GM21576 (cell line): Measurements from ENCODE around the gene CTSF.
"Not testable (repeated sequence)": the region's sequence is repeated elsewhere in the genome, so short reads cannot be mapped to it uniquely, and the experiment has no call there.

Experiments
- ATAC-seq: cut with Tn5 transposase; IDR thresholded peaks from one replicate; pipeline ENCODE4 v1.9.1; 2021; ENCODE audit warnings: mild to moderate bottlenecking, moderate library complexity; ENCODE audit not compliant: unreplicated experiment

Gene CTSF

DNA sequence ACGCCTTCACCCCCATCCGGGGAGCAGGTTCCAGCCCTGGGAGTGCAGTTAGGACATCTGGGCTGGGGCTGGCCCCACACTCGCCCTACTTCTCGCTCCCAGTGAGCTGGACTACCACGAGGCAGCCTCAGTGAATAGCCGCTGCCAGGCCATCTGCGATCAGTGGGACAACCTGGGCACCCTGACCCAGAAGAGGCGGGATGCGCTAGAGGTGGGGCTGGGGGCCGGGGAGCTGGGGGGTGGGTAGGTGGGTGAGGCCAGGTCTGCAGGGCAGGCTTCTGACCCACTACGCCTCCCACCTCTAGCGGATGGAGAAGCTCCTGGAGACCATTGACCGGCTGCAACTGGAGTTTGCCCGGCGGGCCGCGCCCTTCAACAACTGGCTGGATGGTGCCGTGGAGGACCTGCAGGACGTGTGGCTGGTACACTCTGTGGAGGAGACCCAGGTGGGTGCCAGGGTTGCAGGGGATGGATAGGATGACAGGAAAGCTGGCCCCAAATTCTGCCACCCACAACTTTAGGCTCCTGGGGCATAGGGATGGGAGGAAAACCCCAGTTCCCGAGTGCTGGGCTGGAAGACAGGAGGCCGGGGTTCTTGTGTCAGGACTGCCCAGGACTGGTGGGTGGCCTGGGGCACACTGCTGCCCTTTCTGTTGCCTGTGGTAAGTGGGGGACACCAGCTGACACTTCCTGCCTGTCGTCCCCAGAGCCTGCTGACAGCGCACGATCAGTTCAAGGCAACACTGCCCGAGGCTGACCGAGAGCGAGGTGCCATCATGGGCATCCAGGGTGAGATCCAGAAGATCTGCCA is 8.3 kb downstream of the CTSF start:
- ATAC-seq = no peak

DNA sequence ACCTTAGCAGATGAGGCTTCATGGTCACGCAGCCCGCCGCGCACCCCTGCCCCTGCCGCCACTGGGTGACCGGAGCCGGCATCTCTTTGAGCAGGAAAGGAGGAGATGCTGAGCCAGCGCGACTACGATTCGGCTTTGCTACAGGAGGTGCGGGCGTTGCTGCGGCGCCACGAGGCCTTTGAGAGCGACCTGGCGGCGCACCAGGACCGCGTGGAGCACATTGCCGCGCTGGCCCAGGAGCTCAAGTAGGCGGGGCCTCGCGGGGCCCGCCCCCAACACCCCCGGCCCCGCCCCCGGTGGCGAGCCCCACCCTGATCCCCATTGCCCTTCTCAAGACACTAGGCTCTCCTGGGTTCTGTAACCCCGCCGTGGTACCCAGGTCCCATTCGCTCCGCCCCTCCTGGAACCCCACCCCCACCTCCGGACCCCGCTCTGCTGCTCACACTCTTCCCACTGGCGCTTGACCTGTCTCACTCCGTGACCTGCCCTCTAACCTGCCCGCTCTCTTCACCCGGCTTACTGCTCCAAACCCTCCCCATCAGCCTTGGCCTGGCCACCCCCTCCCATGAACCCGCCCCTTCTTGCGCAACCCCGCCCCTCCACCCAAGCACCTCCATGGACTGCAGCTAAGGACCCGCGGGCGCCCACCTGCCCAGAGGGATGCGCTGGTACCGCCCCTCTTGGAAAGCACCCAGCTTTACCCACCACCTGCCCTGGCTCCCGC is 9.1 kb downstream of the CTSF start:
- ATAC-seq = no peak

DNA sequence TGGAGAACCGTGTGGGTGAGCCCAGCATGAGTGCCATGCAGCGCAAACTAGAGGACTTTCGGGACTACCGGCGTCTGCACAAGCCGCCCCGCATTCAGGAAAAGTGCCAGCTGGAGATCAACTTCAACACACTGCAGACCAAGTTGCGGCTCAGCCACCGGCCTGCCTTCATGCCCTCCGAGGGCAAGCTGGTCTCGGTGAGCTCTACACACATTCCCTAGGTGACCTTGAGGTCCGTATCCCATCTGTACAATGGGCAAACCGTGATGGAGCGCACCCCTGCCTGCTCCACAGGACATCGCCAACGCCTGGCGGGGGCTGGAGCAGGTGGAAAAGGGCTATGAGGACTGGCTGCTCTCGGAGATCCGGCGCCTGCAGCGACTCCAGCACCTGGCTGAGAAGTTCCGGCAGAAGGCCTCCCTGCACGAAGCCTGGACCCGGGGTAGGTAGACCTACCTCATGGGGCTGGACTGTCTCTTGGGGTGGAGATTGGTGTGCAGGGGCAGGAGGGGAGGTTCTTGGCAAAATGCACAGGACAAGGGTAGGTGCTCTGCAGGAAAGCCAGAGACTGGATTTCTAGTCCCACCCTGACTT is 10.6 kb downstream of the CTSF start:
- ATAC-seq = no peak

DNA sequence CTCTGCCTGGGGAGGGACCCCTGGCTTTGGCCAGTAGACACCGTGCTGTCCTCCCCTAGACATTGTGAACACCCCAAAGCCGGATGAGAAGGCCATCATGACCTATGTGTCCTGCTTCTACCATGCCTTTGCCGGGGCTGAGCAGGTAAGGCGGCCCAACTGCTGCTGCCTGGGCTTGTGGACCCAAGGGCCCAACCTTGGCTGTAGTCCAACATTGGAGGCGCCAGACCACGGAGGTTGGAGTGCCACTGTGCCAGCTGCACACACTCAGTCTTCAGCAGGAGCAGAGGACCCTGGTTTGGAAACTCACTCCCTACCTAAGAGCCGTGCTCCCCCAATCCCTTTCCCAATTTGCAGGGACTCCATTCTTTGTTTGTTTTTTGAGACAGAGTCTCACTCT is 12.3 kb downstream of the CTSF start:
- ATAC-seq = no peak

DNA sequence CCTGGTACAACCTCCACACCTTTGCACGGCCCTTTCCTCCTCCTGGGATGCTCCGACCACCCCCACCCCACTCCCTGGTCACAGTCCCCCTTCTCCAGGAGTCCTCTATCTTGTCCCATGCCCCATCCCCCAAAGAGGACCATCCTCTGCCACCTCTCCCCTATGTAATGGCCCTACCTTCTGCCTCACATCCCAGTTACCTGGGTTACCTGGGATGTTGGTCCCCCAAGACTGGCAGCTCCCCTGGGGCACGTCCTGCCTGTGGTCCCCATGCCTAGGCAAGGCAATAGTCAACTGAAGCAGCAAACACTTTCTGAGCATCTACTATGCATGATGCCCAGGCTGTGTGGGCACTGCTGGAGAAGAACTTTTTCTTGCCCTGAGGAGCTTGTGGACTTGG is 13.0 kb downstream of the CTSF start:
- no peak for ATAC-seq

DNA sequence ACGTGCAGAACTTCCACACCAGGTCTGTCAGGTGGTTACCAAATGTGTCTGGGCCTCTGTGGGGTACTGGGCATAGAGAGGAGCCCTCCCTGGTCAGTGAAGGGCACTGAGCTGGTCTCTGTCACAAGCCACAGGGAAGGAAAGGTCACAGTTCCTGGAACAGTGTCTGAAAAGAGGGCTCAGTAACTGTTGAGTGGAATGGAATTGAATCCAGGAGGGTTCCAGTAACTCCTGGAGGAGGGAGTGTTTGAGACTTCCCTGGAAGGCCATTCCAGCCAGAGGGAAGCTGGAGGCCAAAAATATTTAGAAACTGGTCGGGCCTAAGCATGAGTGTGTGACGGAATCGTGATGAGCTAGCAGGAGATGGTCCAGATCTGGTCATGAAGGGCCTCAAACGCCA is 13.8 kb downstream of the CTSF start:
- no peak for ATAC-seq

DNA sequence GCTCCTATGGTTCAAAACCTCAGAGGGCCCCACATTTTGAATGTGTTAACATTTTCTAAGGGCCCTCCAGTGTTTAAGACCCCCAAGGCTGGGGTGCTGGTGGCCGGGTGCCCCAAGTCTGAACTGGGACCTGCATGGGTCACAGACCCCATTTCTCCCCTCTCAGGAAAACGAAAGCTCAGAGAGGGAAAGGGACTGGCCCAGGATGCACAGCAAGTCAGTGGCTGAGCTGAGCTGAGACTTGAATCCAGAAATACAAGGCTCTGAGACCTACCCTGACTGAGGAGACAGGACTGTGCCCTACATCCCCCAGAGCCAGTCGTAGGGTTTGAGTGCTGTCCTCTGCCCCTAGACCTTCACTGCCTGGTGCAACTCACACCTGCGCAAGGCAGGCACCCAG is 17.5 kb downstream of the CTSF start:
- ATAC-seq = no peak

DNA sequence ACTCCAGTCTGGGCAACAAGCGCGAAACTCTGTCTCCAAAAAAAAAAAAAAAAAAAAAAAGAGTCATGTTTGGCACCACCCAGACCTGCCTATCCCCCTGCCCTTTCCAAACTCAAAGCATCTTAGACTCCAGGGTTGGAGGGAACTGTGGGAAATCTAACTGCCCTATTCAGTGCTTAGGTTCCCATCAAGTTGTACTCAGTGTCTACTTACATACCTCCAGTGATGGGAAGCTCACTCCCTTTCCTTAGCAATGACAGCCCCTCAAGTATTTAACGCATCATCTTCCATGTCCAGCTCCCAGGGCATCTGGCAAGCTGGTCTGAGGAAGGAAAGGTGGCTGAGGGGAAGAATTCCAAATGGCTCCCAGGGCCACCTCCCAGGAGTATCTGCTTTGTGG is 18.7 kb downstream of the CTSF start:
- no peak for ATAC-seq

DNA sequence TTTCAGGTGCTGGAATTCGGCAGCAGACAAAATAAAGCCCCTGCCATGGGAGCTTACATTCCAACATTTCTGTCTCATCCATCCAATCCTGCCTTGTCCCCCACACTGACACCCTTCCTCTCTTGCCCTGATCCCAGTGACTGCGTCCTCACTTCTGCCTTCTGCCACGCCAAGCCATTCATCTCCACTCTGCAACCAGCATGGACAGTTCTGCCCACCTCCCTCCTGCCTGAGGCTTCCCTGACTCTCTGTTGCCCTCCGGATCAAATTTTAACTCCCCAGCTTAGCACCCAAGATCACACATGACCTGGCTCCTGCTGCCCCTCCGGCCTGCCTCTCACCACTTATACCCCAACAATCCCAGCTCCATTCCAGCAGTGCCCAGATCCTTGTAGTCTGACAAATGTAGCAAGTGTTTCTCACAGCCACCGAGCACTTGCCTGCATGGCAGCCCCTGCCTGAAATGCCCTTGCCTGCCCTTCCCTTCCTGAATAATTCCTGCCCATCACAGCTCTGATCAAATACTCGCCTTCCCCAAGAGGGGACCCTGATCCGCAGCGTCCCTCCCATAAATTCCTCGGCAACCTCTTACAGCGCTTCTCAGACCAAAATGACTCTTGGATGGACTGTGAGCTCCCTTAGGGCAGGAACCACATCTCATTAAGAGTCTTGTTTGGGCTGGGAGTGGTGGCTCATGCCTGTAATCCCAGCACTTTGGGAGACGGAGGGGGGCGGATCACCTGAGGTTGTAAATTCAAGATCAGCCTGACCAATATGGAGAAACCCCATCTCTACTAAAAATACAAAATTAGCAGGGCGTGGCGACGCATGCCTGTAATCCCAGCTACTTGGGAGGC is 19.4 kb downstream of the CTSF start:
- ATAC-seq = no peak

DNA sequence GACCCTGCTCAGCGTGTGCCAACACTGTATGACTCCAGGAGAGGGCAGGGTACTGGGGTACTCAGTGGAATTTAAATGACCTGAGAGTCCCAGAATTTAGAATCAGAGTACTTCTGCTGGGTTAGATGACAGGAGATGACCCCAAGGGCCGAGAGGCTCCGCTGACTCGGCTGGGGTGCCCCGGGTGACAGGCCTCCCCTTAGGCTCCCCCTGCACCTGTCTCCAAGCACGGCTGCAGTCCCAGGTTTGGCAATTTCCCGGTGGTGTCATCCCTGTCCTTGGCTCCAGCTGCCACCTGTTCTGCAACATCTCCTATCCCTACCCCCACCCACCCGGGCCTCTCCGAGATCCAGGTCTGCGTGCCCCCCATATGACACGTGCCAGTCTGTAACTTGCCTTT is 20.4 kb downstream of the CTSF start:
- no peak for ATAC-seq

DNA sequence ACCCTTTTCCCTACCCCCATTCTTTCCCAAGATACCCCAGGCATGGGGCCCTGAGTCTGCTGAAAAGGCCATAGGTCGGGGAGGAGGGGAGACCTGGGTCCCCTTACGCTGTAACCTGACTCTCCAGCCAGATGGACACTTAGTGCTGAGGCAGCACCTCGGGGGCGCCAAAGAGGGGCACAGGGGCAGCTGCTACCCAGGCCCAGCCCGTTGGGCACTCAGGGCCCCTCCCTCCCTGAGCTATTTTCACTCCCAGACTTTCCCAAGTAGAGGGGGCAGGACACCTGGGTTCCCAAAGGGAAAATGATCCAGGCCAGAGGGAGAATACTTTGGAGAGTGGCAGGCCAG is 20.8 kb downstream of the CTSF start:
- no peak for ATAC-seq

DNA sequence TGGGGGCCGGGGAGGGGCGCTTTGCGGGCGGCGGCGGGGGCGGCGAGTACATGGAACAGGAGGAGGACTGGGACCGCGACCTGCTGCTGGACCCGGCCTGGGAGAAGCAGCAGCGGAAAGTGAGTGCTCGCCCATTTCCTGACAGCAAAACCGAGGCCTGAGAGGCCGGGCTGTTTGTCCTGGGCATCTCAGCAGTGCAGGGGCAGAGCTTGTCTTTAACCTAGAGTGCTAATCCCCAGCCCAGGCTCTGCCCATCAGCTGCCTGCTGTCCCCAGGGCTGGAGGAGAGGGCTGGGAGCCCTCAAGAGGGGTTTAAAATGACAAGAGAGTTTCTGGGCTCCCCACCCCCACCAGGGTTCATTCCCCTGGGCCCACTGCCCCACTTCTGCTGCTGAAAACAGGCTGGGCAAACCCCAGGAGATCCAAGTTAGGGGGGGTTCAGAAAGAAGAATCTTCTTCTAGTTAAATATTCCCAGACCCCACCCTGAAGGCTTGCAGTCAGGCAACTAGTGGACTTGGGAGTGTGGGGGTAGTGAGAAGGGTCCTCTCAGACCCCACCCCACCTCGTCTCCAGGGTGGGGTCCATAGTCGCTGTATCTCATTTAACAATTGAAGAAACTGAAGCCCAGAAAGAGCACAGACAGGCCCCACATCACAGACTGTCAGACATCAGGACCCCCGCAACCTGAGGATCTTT is 21.3 kb downstream of the CTSF start:
- ATAC-seq = no peak

DNA sequence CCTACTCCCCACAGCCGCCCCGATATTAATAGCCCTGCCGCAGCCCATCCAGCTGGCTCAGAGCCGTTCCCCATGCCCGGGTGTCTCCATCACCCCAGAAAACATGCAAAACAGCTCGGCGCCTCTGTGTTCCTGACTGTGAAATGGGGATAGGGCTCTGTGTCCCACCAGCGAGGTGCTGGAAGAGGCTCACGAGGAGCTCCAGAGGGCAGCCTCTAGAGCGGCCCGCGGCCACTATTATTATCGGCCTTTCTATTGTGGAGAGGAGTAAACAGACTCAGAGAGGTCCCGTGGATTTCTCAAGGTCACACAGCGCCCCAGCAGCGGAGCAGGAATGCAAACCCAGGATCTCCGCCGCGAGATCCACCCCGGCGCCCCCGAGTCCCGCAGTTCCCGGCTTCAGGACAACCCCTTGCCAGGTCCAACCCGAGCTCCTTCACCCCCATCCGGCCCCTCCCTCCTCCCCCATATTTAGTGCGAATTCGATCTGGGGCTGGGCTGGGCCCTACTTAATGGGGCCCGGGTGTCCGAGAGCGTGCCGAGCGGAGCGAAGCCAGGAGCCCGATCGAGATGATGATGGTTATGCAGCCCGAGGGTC is 21.9 kb downstream of the CTSF start, which contains the start of gene ACTN3:
Gene ACTN3 (plus strand): TSS at position 536 of the 598 bp plus-strand sequence. CDS start 35 bp downstream, at position 571.
- ATAC-seq = no peak

DNA sequence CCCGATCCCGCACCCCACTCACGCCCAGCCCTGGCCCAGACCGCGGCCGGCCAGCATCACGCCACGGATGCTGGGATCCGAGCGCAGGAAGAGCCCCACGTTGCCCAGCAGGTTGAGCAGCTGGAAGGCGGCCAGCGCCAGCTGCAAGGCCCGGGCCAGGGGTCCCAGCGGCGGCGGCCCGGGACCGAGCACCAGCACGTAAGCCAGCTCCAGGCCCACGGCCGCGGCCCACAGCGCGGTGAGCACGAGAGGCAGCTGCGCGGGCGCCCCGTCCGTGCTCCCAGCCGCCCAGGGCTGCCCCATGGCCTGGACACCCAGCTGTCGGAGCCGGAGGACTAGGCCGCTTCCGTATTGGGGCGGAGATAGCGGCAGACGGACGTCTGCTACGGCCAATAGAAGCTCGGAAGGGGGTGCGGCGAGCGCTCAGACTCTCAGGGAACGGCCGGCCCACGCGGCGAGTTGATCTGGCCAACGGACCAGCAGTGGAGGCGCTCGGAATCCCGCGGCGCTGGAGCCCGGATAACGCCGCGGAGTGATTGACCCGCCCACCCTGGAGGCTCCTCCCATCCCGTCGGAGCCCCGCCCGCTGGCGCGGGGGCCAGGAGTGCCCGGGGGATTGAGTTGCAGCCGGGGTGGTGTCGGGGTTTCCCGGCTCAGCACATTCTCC is 22.6 kb downstream of the CTSF start, which contains the start of gene ZDHHC24:
Gene ZDHHC24 (minus strand): TSS at position 348 of the 667 bp plus-strand sequence. CDS start 45 bp downstream, at position 303.
- peak; percentile 78 for ATAC-seq

DNA sequence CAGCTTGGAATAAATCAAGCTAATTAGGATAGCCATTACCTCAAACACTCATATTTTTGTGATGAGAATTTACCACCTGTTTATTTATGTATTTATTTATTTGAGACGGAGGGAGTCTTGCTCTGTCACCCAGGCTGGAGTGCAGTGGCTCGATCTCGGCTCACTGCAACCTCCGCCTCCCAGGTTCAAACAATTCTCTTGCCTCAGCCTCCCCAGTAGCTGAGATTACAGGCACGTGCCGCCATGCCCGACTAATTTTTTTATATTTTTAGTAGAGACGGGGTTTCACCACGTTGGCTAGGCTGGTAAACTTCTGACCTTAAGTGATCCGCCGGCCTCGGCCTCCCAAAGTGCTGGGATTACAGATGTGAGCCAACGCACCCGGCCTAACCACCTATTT is 23.5 kb downstream of the CTSF start:
- ATAC-seq = not testable (repeated sequence)

DNA sequence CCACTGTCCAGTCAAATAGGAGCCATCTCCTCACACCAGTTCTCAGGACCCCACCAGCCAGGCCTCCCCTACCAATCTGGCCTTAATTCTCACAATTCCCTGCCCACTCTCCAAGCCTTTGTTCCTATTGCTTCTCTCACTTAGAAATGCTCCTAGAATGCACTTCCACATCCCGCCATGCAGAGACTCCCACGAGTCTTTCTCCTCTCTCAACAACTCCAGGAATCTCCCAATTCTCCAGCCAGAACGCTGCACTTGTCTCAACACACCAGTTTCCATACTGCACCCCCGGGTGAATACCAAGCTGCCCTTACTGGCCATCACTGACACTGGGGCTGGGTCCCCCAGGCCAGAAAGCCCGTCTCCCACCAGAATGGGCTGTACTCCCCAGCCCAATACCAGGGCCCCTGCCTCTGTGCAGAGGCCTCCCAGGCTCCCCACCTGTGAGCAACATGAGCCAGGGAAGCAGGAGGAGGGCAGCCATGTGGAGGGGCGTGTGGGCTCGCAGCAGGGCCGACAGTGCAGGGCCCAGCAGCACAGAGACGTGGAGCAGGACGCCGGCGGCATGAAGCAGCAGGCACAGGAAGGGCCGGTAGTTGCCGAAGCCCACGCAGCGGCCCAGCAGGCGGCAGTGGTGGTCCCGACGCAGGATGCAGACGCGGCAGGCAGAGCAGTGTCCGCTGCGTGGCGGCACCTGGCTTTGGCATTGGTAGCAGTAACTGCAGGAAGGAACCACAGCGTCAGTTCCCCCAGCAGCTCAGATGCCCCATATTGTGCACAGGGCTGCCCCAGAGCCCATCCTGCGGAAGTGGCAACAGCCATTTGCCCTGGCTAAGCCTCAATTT is 24.9 kb downstream of the CTSF start:
- no peak for ATAC-seq

DNA sequence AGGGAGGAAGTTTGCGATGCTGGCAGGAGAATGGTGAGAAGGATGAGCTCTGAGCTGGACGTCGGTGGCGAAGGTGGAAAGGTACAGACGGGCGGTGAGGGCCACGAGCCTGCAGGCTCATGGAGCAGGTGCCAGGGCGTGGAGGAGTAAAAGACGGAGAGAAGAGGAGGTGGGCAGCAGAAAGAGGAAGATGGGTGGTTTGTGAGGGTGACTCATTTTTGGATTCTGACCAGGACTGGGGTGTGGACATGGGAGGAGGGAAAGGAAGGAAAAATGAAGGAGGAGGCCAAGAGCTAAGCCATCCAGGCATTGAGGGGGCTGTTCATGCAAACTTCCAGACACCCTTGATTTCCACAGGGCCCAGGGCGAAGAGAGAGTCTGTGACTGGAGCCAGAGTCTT is 26.0 kb downstream of the CTSF start:
- no peak for ATAC-seq

DNA sequence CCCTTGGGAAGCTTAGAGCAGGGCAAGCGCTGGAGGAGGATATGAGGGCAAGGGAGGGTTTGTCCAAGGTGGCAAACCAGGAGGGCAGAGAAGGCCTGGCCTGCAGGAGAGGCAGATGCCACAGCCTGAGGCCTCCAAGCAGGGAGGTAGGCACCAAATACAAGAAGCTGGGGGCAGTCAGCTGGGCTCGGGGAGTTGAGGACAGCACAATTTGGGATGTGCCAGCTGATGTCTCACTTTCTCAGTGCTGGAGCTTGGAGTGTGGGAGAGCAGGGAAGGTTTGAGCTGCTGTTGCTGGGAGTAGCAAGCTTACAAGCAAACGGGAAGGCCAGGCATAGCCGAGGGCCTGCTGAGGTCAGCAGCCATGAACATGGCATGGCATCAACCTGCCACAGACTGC is 26.5 kb downstream of the CTSF start:
- no peak for ATAC-seq

DNA sequence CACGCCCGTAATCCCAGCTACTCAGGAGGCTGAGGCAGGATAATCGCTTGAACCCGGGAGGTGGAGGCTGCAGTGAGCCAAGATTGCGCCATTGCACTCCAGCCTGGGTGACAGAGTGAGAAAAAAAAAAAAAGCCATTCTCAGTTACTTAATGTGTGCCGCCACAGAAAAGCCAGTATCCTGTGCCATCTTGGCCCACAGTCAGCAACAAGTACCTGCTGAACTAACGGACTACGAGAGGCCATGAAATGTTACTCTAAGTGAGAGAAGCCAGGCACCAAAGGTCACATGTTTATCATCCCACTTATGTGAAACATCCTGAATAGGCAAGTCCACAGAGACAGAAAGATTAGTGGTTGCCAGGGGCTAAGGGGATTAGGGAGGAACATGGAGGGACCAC is 27.8 kb downstream of the CTSF start:
- not testable (repeated sequence) for ATAC-seq
